Esophagus (tissue), 2 donors: ENCODE results near the gene TRIM65. TPM values are rescaled to one million over a fixed set of nuclear protein-coding genes. Genes with fewer than 3 reads are reported as not detected.

Source experiments
- H3K27ac ChIP-seq, 2 donors: one replicate each; pipeline ENCODE4 v1.5.1; 2013; ENCODE audit warnings: low read depth in 2 of 2, mild to moderate bottlenecking in 2 of 2, inconsistent platforms in 1 of 2, low read length in 1 of 2, moderate library complexity in 1 of 2
- H3K27me3 ChIP-seq, 2 donors: one replicate each; pipeline ENCODE4 v1.6.1; 2013; ENCODE audit warnings: low read length in 2 of 2, control low read depth in 1 of 2, mild to moderate bottlenecking in 1 of 2; ENCODE audit not compliant: insufficient read depth in 2 of 2, control insufficient read depth in 1 of 2
- H3K36me3 ChIP-seq, 2 donors: one replicate each; pipeline ENCODE4 v1.6.1; 2013; ENCODE audit warnings: low read length in 1 of 2; ENCODE audit not compliant: control insufficient read depth in 2 of 2, insufficient read depth in 2 of 2
- H3K4me1 ChIP-seq, 2 donors: one replicate each; pipeline ENCODE4 v1.6.1; 2013; ENCODE audit warnings: low read length in 1 of 2; ENCODE audit not compliant: control insufficient read depth in 2 of 2, insufficient read depth in 2 of 2
- H3K4me3 ChIP-seq, 2 donors: one replicate each; pipeline ENCODE4 v1.5.1; 2013; ENCODE audit warnings: low read length in 2 of 2, mild to moderate bottlenecking in 2 of 2, low read depth in 1 of 2, moderate library complexity in 1 of 2
- H3K9me3 ChIP-seq, 2 donors: one replicate each; pipeline ENCODE4 v1.6.1; 2013; ENCODE audit warnings: mild to moderate bottlenecking in 2 of 2, low read depth in 1 of 2, low read length in 1 of 2, moderate library complexity in 1 of 2; ENCODE audit not compliant: control insufficient read depth in 2 of 2, insufficient read depth in 1 of 2
- WGBS, 2 donors: extraction: QIAGEN DNeasy Blood & Tissue Kit; methylation state at CpG; one replicate each; pipeline ENCODE4 v1.1.7; 2013; 5-methylcytosine and 5-hydroxymethylcytosine counted together
- polyA plus RNA-seq, 2 donors: library from polyadenylated mRNA; stranded (reverse); fragments of 200-250 nt; gene quantifications; one replicate each; pipeline ENCODE4 v1.2.3, GENCODE V29; 2013
- donor health status: healthy with polysubstance abuse.
- donor health status: Bipolar disorder and iron deficiency.

TRIM65 gene
- polyA plus RNA-seq, 2 donors = 9.8 to 19.8 TPM

GRCh38 chr17:75908201-75908600 is 11.4 kb upstream of the TRIM65 start:
- peak overlapping the region in 1 of 2 donors; percentile 34 for H3K27ac ChIP-seq
- H3K36me3 ChIP-seq = peaks cover 0 to 4% of the 10 kb centered on the region in 2 donors
- no peaks in the 10 kb centered on the region for H3K9me3 ChIP-seq
- WGBS, 2 donors = 62 to 67% methylated on average over 6 of the region's 6 CpGs
- H3K4me1 ChIP-seq = peaks cover 6 to 16% of the 10 kb centered on the region in 2 donors
- H3K4me3 ChIP-seq = no peak overlapping the region
- no peaks in the 10 kb centered on the region for H3K27me3 ChIP-seq

- H3K9me3 ChIP-seq = no peaks in the 10 kb centered on the region
- peaks cover under 1 to 7% of the 10 kb centered on the region in 2 donors for H3K36me3 ChIP-seq
- WGBS, 2 donors = 74 to 77% methylated on average over 10 of the region's 10 CpGs
- H3K4me1 ChIP-seq = peaks cover 6 to 16% of the 10 kb centered on the region in 2 donors
- peak overlapping the region; percentile 88 to 91 for H3K27ac ChIP-seq
- no peaks in the 10 kb centered on the region for H3K27me3 ChIP-seq
- H3K4me3 ChIP-seq = no peak overlapping the region
Observed at GRCh38 chr17:75906143-75906884, 9.6 kb upstream of the TRIM65 start.

GRCh38 chr17:75904749-75905521 is 8.2 kb upstream of the TRIM65 start, which contains the start of gene MRPL38:
Gene MRPL38 (minus strand): TSS chr17:75904884. CDS start chr17:75904875, 9 bp downstream.
- Histone ChIP-seq H3K4me1 (peaks cover 6 to 8% of the 10 kb centered on the region in 2 donors), H3K27me3 (no peaks in the 10 kb centered on the region), H3K4me3 (peak within 1 kb of the TSS; percentile 80 to 90), H3K27ac (peak within 1 kb of the TSS; percentile 88 to 91), H3K36me3 (peaks cover 8 to 19% of the 10 kb centered on the region in 2 donors), H3K9me3 (no peaks in the 10 kb centered on the region)
- 2% methylated on average over 44 to 69 of the region's 69 CpGs for WGBS, 2 donors

GRCh38 chr17:75902406-75902805 is 5.7 kb upstream of the TRIM65 start:
- Histone ChIP-seq H3K36me3 (peaks cover 10 to 39% of the 10 kb centered on the region in 2 donors), H3K27ac (no peak overlapping the region), H3K27me3 (no peaks in the 10 kb centered on the region), H3K4me1 (peaks cover 2 to 6% of the 10 kb centered on the region in 2 donors), H3K4me3 (no peak overlapping the region), H3K9me3 (no peaks in the 10 kb centered on the region)
- 92 to 94% methylated on average over 6 of the region's 6 CpGs for WGBS, 2 donors

GRCh38 chr17:75901727-75902126 is 5.0 kb upstream of the TRIM65 start:
- 87 to 92% methylated on average over 18 of the region's 18 CpGs for WGBS, 2 donors
- peaks cover 4 to 5% of the 10 kb centered on the region in 2 donors for H3K4me1 ChIP-seq
- H3K36me3 ChIP-seq = peaks cover 10 to 39% of the 10 kb centered on the region in 2 donors

GRCh38 chr17:75900691-75901533 is 4.2 kb upstream of the TRIM65 start:
- H3K27me3 ChIP-seq = no peaks in the 10 kb centered on the region
- no peak overlapping the region for H3K27ac ChIP-seq
- peaks cover 4 to 5% of the 10 kb centered on the region in 2 donors for H3K4me1 ChIP-seq
- peaks cover 10 to 39% of the 10 kb centered on the region in 2 donors for H3K36me3 ChIP-seq
- H3K9me3 ChIP-seq = no peaks in the 10 kb centered on the region
- 78 to 79% methylated on average over 13 of the region's 13 CpGs for WGBS, 2 donors
- H3K4me3 ChIP-seq = no peak overlapping the region

More at GRCh38 chr17:75901727-75902126, 5.0 kb upstream of the TRIM65 start:
- no peaks in the 10 kb centered on the region for H3K27me3 ChIP-seq
- H3K27ac ChIP-seq = no peak overlapping the region
- H3K9me3 ChIP-seq = no peaks in the 10 kb centered on the region
- no peak overlapping the region for H3K4me3 ChIP-seq

- H3K27me3 ChIP-seq = no peaks in the 10 kb centered on the region
- no peak overlapping the region for H3K27ac ChIP-seq
- 89 to 90% methylated on average over 23 of the region's 23 CpGs for whole genome bisulfite sequencing, 2 donors
Observed at GRCh38 chr17:75899767-75900468, 3.2 kb upstream of the TRIM65 start.

GRCh38 chr17:75899353-75899752 is 2.6 kb upstream of the TRIM65 start:
- peaks cover 10 to 39% of the 10 kb centered on the region in 2 donors for H3K36me3 ChIP-seq
- H3K9me3 ChIP-seq = no peaks in the 10 kb centered on the region
- H3K27me3 ChIP-seq = no peaks in the 10 kb centered on the region
- H3K4me3 ChIP-seq = no peak overlapping the region
- no peak overlapping the region for H3K27ac ChIP-seq
- peaks cover 7 to 14% of the 10 kb centered on the region in 2 donors for H3K4me1 ChIP-seq
- WGBS, 2 donors = 81 to 87% methylated on average over 13 of the region's 13 CpGs

More at GRCh38 chr17:75899767-75900468, 3.2 kb upstream of the TRIM65 start:
- H3K36me3 ChIP-seq = peaks cover 10 to 39% of the 10 kb centered on the region in 2 donors
- peaks cover 7 to 11% of the 10 kb centered on the region in 2 donors for H3K4me1 ChIP-seq
- H3K4me3 ChIP-seq = no peak overlapping the region
- H3K9me3 ChIP-seq = no peaks in the 10 kb centered on the region
